Kidney epithelial cell (primary cell): ENCODE data around the gene ARHGAP27. TPM values are rescaled to one million over a fixed set of nuclear protein-coding genes. Genes with fewer than 3 reads are reported as not detected.
A peak's percentile ranks its signal among the peaks of the same experiment; 100 is the strongest.

Experiments
- DNase-seq: peaks from one replicate; pipeline ENCODE4 v3.0.0-alpha.2; 2010; ENCODE audit warnings: low read depth
- H3K27me3 ChIP-seq: 2 replicates; pipeline ENCODE4 v1.6.0; 2011; ENCODE audit warnings: low read length; ENCODE audit not compliant: control insufficient read depth, insufficient read depth
- H3K36me3 ChIP-seq: 2 replicates; pipeline ENCODE4 v1.5.1; 2011; ENCODE audit warnings: low read length; ENCODE audit not compliant: control insufficient read depth, insufficient read depth
- H3K4me3 ChIP-seq: 2 replicates; pipeline ENCODE4 v1.5.1; 2011; ENCODE audit warnings: low read depth, mild to moderate bottlenecking, control low read depth, low read length
- CTCF ChIP-seq: IDR thresholded peaks from 2 replicates; pipeline ENCODE4 v1.5.1; 2011; ENCODE audit warnings: mild to moderate bottlenecking, moderate library complexity, low read length, control low read depth, inconsistent platforms; ENCODE audit not compliant: insufficient read depth, poor library complexity, severe bottlenecking
- total RNA-seq: library from RNA; depleted of rRNA; stranded (reverse); fragments of >200 nt; gene quantifications from 2 replicates; pipeline ENCODE4 v1.2.3, GENCODE V29; 2015

Gene ARHGAP27
- total RNA-seq, 1 donor from 2014 or later = 36.4 TPM

GRCh38 chr17:45377401-45377800, 55.3 kb downstream of the ARHGAP27 start:
- H3K27me3 ChIP-seq = no peaks in the 10 kb centered on the region
- TF ChIP-seq CTCF = no peak

GRCh38 chr17:45376171-45377005, 56.3 kb downstream of the ARHGAP27 start:
- no peaks in the 10 kb centered on the region for H3K27me3 ChIP-seq
- no peak for DNase-seq
- H3K4me3 ChIP-seq = no peak overlapping the region
- no peak for TF ChIP-seq CTCF
- no peaks in the 10 kb centered on the region for H3K36me3 ChIP-seq

More at GRCh38 chr17:45377401-45377800, 55.3 kb downstream of the ARHGAP27 start:
- Histone ChIP-seq H3K36me3 (no peaks in the 10 kb centered on the region), H3K4me3 (no peak overlapping the region)
- DNase-seq = no peak

GRCh38 chr17:45374501-45374900, 58.2 kb downstream of the ARHGAP27 start:
- no peaks in the 10 kb centered on the region for H3K36me3 ChIP-seq
- no peak overlapping the region for H3K4me3 ChIP-seq
- H3K27me3 ChIP-seq = no peaks in the 10 kb centered on the region
- DNase-seq = no peak
- no peak for TF ChIP-seq CTCF

GRCh38 chr17:45372325-45372869, 60.3 kb downstream of the ARHGAP27 start:
- Histone ChIP-seq H3K4me3 (no peak overlapping the region), H3K27me3 (no peaks in the 10 kb centered on the region), H3K36me3 (no peaks in the 10 kb centered on the region)
- TF ChIP-seq CTCF = no peak
- no peak for DNase-seq

- no peak overlapping the region for H3K4me3 ChIP-seq
- no peaks in the 10 kb centered on the region for H3K36me3 ChIP-seq
- DNase-seq = peak; percentile 83
- H3K27me3 ChIP-seq = no peaks in the 10 kb centered on the region
- TF ChIP-seq CTCF = no peak
These were observed 61.0 kb downstream of the ARHGAP27 start for GRCh38 chr17:45371414-45372324.
